Cardiac muscle cell (in vitro differentiated cells and primary cell): ENCODE results near the gene UBL7. TPM values are rescaled to one million over a fixed set of nuclear protein-coding genes. Genes with fewer than 3 reads are reported as not detected.

ENCODE experiments used
- DNase-seq, 2 donors: peaks; one replicate each; pipeline versions ENCODE4 v3.0.0 to v3.0.0-alpha.2; 2010 to 2017; ENCODE audit warnings: low read depth in 1 of 2, low spot score in 1 of 2
- H3K27ac ChIP-seq: fragments of 200-600 bp; sonication (generic); 2 replicates; pipeline ENCODE4 v1.5.1; 2016
- H3K27me3 ChIP-seq: fragments of 200-600 bp; sonication (generic); 2 replicates; pipeline ENCODE4 v1.6.0; 2016; ENCODE audit warnings: control low read depth
- H3K36me3 ChIP-seq: fragments of 200-600 bp; sonication (generic); 2 replicates; pipeline ENCODE4 v1.5.1; 2016; ENCODE audit warnings: control low read depth
- H3K4me1 ChIP-seq: fragments of 200-600 bp; sonication (generic); 2 replicates; pipeline ENCODE4 v1.8.1; 2017; ENCODE audit warnings: low read depth, mild to moderate bottlenecking, mixed run types
- H3K4me3 ChIP-seq: fragments of 200-600 bp; sonication (generic); 2 replicates; pipeline ENCODE4 v1.5.1; 2016; ENCODE audit warnings: mild to moderate bottlenecking
- H3K9me3 ChIP-seq: fragments of 200-600 bp; sonication (generic); 2 replicates; pipeline ENCODE4 v1.5.1; 2017; ENCODE audit warnings: low read depth, mild to moderate bottlenecking, control low read depth
- polyA plus RNA-seq: library from polyadenylated mRNA; unstranded; fragments of >200 nt; fragmentation: Nextera tagmentation; extraction: Ambion mirVana; gene quantifications from 2 replicates; pipeline ENCODE4 v1.2.1, GENCODE V29; 2016
- total RNA-seq: library from RNA; depleted of rRNA; stranded (reverse); fragments of >200 nt; gene quantifications from 2 replicates; pipeline ENCODE4 v1.2.3, GENCODE V29; 2016
- TF ChIP-seq, protein P1 (sequence below): IDR thresholded peaks from 2 replicates; pipeline ENCODE4 v1.5.1; 2012; ENCODE audit warnings: low read depth, mild to moderate bottlenecking, low read length

Gene UBL7
- total and polyA plus RNA-seq, 2 experiments from 2014 or later = 74.3 to 135 TPM

DNA sequence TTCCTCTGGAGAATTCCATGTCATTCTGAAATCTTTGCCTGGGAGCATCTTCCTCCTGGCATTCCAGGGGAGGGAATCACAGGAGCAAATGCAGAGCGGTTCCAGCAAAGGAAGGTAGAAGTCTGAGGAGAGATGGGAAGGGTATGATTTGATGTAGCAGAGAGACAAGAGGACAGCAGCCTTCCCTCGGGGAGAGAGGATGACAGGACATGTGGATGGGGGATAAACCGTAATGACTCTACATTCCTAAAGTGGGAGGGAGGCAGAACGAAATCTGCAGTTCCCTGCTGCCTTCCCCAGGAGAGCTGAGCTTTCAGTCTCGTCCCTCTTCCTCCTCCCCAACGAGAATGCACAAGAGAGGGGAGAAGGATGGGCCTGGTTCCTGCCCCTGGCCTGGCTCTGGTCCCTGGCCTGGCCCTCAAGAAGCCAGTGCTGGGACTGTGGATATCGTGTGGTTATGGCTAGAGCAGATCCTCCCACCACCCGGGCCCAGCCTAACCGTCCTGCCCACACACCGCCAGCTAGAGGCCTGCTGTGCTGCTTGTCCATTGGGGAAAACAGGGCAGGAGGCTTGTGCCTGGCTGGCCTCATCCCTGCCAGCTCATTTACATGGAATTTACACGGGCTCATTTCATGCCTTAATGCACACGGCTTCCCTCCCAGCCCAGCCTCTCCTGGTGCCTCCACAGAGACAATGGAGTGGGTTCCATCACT lies 53.8 kb downstream of the UBL7 start:
- TF ChIP-seq, protein P1, sequence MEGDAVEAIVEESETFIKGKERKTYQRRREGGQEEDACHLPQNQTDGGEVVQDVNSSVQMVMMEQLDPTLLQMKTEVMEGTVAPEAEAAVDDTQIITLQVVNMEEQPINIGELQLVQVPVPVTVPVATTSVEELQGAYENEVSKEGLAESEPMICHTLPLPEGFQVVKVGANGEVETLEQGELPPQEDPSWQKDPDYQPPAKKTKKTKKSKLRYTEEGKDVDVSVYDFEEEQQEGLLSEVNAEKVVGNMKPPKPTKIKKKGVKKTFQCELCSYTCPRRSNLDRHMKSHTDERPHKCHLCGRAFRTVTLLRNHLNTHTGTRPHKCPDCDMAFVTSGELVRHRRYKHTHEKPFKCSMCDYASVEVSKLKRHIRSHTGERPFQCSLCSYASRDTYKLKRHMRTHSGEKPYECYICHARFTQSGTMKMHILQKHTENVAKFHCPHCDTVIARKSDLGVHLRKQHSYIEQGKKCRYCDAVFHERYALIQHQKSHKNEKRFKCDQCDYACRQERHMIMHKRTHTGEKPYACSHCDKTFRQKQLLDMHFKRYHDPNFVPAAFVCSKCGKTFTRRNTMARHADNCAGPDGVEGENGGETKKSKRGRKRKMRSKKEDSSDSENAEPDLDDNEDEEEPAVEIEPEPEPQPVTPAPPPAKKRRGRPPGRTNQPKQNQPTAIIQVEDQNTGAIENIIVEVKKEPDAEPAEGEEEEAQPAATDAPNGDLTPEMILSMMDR = no peak
- Histone ChIP-seq H3K27me3 (no peaks in the 10 kb centered on the region), H3K9me3 (no peaks in the 10 kb centered on the region), H3K4me3 (no peak overlapping the region), H3K4me1 (peaks cover 10% of the 10 kb centered on the region), H3K36me3 (no peaks in the 10 kb centered on the region), H3K27ac (no peak overlapping the region)
- DNase-seq = peak in 1 of 2 donors; percentile 91

DNA sequence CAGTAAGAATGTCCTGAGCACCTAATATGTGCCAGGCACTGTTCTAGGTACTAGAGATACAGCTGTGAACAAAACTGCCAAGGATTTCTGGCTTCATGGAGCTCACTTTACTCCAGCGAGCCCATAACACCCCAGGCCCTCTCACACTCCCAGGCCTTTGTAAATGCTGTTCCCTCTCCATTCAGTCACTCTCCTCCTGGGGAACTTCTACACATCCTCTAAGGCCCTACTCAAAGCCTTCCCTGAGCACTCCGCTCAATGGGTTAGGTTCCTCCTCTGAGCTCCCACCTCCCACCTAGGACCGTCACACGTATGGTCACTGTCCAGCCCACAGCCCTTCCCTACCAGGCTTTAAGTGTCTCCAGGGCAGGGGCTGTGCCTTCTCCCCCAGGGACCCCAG lies 54.4 kb downstream of the UBL7 start:
- no peaks in the 10 kb centered on the region for H3K27me3 ChIP-seq
- DNase-seq = no peak
- H3K27ac ChIP-seq = no peak overlapping the region
- no peaks in the 10 kb centered on the region for H3K9me3 ChIP-seq
- TF ChIP-seq, protein P1 = no peak
- H3K4me3 ChIP-seq = no peak overlapping the region
- H3K36me3 ChIP-seq = no peaks in the 10 kb centered on the region
- H3K4me1 ChIP-seq = peaks cover 10% of the 10 kb centered on the region

DNA sequence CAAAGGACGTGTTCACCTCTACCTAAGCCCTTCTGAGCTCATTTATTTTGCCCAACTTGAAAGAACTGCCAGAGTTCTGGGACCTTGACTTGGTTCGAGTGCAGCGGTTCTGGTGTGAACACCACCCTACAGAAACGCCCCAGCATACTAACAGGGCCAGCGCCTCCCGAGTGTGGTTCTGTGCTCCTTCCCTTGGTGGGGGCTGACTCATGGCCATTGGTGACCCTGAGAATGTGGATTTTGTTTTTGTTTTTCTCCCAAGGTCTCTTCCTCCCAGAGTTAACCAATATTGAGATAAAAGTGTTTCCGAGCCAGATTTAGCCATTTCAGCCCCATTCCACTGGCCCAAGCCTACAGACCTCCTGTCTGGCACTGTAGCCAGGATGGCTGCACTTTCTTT lies 55.1 kb downstream of the UBL7 start:
- H3K4me1 ChIP-seq = peaks cover 10% of the 10 kb centered on the region
- H3K27ac ChIP-seq = no peak overlapping the region
- H3K27me3 ChIP-seq = no peaks in the 10 kb centered on the region
- H3K9me3 ChIP-seq = no peaks in the 10 kb centered on the region
- no peak overlapping the region for H3K4me3 ChIP-seq
- TF ChIP-seq, protein P1 = no peak
- peak in 1 of 2 donors; percentile 37 for DNase-seq
- no peaks in the 10 kb centered on the region for H3K36me3 ChIP-seq

DNA sequence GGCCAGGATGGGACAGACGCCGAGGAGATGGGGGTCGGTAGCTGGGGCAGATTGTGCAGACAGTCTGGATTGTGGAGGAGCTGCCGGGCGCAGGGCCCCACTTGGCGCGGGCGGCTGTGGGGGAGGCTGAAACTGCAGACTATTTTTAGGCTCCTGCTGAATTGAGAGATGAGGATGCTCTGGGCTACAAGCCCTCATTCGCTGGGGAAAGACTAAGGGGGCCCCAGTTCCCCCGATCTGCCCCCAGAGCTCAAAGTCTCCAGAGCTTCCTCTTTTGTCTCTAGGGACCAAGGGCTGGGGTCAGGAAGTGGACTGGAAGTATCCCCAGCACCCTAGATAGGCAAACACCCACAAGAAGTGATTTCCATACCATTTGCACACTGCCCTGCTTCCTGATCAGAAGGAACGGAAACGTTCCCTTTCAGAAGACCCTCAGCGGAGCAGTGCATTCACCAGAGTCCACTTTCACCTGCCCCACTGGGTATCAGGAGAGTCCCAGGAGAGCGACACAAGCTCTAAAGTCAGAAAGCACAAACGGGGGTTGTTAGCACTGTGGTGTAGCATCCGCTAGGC lies 56.9 kb downstream of the UBL7 start:
- peaks cover 10% of the 10 kb centered on the region for H3K4me1 ChIP-seq
- no peaks in the 10 kb centered on the region for H3K27me3 ChIP-seq
- no peaks in the 10 kb centered on the region for H3K9me3 ChIP-seq
- H3K4me3 ChIP-seq = no peak overlapping the region
- DNase-seq = peak in 1 of 2 donors; percentile 43
- no peak overlapping the region for H3K27ac ChIP-seq
- no peaks in the 10 kb centered on the region for H3K36me3 ChIP-seq
- TF ChIP-seq, protein P1 = no peak

DNA sequence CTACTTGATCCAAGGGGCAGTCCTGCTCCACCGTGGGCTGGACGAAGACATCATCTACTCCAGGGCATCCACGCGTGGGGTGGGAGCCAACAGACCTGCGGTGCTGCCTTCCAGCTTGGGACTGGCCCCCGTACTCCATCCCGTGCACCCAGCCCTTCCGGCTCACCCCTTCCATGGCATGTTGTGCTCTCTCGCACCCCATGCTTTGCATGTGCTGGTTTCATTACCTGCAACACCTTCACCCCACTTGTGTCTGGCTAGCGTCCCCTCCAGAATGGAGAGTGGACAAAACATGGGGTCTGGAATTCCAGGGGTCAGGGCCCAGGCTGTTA lies 57.4 kb downstream of the UBL7 start:
- TF ChIP-seq, protein P1 = no peak
- H3K27ac ChIP-seq = no peak overlapping the region
- H3K4me3 ChIP-seq = no peak overlapping the region
- H3K9me3 ChIP-seq = no peaks in the 10 kb centered on the region
- no peaks in the 10 kb centered on the region for H3K27me3 ChIP-seq
- DNase-seq = no peak
- H3K36me3 ChIP-seq = no peaks in the 10 kb centered on the region
- H3K4me1 ChIP-seq = peaks cover 10% of the 10 kb centered on the region
